HG02610 (cell line): ENCODE data around the gene ARID1B.
"Not testable (repeated sequence)": the region's sequence is repeated elsewhere in the genome, so short reads cannot be mapped to it uniquely, and the experiment has no call there.

ENCODE experiments used
- ATAC-seq: cut with Tn5 transposase; IDR thresholded peaks from one replicate; pipeline ENCODE4 v1.9.1; 2021; ENCODE audit warnings: mild to moderate bottlenecking, moderate library complexity; ENCODE audit not compliant: unreplicated experiment

ARID1B gene

GRCh38 chr6:157039639-157040038 lies 262.5 kb downstream of the ARID1B start:
- ATAC-seq: not testable (repeated sequence)

GRCh38 chr6:157040191-157040590 lies 263.0 kb downstream of the ARID1B start:
- no peak for ATAC-seq

DNA sequence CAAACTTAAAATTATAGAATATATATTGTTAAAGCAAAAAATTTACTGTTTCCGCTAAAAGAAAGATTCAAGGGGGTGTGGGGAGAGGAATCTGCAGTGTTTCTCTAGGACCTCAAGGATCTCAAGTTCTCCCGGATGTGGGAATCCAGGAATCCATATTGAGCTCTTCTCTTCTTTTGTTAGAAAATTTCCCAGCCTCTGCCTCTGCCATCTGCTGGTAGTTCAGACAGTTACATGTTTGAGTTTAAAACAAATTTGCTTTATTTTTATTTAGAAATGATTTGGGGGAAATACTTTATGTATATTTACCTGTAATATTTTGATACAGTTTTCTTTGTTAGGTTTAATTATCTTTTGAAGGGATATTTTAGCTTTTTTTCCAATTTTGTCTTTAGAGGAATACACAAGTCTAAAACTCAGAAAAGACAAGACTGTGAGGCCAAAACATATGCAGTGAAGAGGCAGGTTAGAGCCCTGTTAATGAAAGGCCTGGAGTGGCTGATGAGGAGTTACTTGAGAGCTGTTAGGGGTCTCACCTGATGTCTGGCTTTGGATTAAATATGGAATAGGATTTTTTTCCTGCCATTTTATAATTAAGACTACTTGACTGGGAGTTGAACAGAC lies 268.8 kb downstream of the ARID1B start:
- ATAC-seq: no peak

GRCh38 chr6:157046776-157047175 lies 269.6 kb downstream of the ARID1B start:
- ATAC-seq: no peak

- ATAC-seq: no peak
Observed at GRCh38 chr6:157047328-157047727, 270.1 kb downstream of the ARID1B start.

- no peak for ATAC-seq
Observed at GRCh38 chr6:157047951-157048350, 270.8 kb downstream of the ARID1B start.

- ATAC-seq: no peak
Observed at GRCh38 chr6:157049133-157049532, 272.0 kb downstream of the ARID1B start.

DNA sequence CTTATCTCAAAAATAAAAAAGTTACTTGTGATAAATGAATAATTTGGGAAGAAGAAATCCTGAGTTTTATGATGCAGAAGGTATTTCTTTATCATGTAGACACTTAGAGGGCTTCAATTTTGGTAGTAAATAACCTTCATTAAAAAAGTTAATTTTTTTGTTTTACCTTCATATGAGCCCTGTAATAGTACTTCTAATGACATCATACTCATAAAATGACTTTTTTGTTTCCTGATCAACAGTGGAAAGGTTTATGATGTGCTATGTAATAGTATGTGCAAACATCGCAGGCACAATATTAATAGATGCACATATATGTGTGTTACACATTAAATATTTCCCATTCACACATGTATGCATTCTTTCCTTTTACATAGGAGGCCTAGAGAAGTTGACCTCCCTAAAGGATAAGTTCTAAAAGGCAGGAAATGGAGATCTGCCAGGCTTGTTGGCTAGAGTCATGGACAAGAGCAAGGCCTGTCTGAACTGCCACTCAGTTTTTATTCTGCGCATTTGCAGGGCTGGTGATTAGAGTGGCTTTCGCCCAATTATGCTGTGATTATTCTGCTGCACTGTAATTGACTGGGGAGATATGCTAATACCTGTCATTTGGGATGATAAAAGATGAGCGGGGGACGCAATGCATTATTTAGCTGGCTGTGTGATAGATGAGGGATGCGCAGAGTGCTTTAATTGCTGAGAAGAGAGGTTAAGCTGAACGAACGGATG lies 273.5 kb downstream of the ARID1B start:
- no peak for ATAC-seq

- ATAC-seq: peak; percentile 85
Observed at GRCh38 chr6:157054531-157054979, 277.4 kb downstream of the ARID1B start.

DNA sequence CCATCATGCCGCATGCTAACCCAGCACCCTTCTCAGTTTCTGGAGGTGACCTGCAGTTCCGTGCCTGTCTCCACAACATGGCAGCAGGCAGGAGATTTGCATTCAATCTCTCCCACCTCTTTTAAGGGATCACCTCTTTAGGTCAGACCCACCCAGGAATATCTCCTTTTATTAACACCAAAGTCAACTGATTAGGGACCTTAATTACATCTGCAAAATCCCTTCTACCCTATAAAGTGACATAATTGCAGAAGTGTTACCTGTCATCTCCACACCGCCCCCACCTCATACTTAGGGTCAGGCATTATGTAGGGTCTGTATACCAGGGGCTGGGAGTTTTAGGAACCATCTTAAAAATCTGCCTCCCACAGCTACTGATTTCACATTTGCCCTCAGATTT lies 278.7 kb downstream of the ARID1B start:
- ATAC-seq: no peak

DNA sequence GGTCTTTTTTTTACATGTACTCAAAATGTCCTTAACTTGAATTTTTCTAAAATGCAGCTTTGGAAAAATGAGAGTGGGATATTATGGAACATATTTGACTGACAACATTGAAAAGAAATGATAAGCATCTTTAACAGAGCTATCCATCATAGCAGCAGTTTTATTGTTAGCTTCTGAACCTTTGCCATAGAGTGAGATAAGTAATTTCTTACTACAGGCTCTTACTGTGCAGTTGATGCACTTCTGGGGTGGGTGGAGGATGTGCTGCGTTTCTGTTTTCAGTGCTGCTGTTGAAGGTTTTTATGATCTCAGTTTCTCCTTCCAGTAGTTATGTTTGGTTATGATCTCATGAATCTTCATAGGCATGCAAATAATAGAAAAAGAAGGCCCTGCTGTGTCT lies 279.1 kb downstream of the ARID1B start:
- ATAC-seq: no peak

- no peak for ATAC-seq
Observed at GRCh38 chr6:157058574-157058973, 281.4 kb downstream of the ARID1B start.

GRCh38 chr6:157059781-157060180 lies 282.6 kb downstream of the ARID1B start:
- no peak for ATAC-seq

DNA sequence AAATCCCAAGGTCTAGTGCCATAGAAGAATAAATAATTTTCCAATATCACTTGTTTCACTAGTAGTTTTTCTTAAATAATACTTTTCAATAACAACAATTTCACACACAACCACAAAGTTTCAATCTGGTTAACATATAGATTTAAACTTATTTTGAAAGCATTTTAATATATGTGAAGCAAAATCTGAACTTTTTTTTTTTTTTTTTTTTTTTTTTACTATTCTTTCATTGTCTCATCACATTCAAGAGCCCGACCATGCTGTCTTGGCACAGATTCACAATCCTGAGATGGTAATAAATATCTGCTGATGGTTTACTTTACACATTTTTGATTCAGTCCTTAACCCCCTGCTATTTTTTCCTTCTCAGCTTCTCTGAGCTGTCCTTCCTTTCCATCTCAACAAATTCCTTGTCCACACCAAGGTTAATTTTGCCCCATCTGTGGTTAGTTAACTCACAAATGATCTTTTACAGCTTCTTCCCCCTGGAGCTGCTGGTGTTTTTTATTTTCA lies 283.3 kb downstream of the ARID1B start:
- no peak for ATAC-seq

- no peak for ATAC-seq
Observed at GRCh38 chr6:157061770-157062594, 284.8 kb downstream of the ARID1B start.

DNA sequence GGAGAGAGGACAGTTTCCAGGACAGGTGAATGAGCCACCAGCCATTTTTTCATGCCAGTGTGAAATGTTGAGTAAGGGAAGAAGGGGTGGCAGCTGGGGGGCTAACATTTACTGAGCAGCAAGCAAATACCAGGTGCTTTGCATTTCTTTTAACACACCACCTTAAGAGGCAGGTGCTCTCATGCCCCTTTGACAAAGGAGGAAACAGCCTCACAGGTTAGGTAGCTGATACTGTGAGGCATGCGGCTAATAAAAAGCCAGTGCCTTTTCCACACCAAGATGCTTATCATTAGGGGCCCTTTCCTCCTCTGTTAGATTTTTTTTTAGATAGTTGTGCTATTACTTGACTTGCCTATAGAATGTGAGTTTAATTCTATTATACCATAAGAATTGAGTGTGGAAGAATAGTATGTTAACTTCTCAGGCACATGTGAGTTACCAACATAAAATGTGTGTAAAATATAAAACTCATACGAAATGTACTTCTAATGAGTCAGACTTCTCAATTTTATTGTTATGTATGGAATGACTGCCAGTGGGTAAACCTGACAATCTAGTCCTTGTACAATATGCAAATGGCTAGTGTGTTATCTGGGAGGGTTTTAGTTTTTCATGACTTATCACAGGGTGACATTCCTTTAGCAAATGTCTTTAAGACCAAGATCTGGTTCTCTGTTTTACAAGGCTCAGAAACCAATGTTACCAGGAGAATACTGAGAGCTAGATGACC lies 286.2 kb downstream of the ARID1B start:
- no peak for ATAC-seq

DNA sequence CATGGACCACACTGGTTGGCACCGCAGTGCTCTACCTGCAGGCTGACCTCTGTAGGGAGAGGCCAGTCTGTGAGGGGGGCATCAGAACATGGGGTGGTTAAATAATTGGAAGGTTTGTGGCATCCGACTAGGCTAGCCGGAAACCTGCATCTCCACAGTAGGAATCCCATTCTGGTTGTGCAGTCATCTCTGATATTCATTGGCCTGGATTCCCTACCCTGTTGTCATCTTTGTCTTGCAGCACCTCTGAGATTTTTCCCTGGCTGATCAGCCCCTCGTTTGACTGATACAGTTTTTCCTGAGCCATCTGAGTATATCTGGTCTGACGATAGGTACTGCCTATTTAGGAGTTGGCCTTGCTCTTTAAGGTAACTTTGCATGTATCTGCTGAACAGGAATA lies 286.7 kb downstream of the ARID1B start:
- no peak for ATAC-seq

GRCh38 chr6:157064502-157064901 lies 287.3 kb downstream of the ARID1B start:
- ATAC-seq: no peak

GRCh38 chr6:157065366-157065765 lies 288.2 kb downstream of the ARID1B start:
- ATAC-seq: no peak

DNA sequence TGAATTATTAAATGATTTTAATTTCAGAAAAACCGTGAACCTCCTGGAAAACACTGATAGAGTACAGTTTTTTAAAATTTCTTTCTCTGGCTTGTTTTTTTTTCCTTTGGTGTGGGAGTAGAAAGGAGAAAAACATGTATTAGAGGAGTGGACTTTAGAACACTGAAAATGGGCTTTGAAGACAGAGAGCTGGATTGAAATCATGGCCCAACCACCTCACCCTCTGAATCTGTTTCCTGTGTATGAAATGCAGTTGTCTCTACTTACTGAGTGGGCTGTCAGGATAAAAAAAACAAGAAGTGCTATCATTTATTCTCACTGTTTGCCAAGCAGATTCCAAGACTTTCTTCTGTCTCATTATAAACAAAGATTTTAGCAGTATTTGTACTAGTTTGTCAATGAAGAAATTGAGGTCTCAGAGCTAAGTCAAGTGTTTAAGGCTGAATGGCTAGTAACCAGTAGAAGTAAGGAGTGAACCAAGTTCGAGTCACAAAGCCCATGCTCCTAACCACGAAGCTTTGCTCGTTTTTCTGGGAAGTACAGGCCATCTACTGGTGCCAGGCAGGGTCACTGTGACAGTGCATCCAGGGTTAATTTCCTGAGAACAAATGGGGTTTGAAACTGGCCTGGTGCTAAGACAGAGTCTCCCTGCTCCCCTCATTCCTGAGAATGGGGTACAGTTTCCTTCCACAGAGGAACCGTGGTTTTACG lies 289.8 kb downstream of the ARID1B start:
- ATAC-seq: no peak
